ENCODE data around the gene KRTDAP.

Gene KRTDAP

DNA sequence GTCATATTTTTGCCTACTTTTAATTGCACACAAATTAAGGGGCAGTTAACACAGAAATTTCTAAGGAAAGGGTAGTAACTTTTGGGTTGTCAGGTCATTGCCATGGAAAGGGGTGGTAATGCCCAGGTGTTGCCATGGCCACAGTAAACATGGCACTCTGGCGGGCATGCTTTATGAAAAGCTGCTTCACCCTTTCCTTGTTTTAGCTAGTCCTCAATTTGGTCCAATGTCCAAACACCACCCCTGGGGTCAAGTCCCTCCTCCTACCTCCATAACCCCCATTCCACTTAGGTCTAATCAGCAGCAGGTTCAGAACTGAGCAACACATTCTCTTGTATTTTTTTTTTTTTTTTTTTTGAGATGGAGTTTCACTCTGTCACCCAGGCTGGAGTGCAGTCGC, 35.6 kb downstream of the KRTDAP start:
- DNase-seq (ENCODE audit: low read depth in 3 of 3) = no peak

GRCh38 chr19:35451338-35452096, 38.7 kb downstream of the KRTDAP start:
- DNase-seq (ENCODE audit: low read depth in 3 of 3) = no peak

GRCh38 chr19:35449359-35450043, 40.8 kb downstream of the KRTDAP start:
- no peak for DNase-seq (ENCODE audit: low read depth in 3 of 3)

- DNase-seq (ENCODE audit: low read depth in 3 of 3) = no peak
These were observed 42.4 kb downstream of the KRTDAP start, which contains the start of gene FFAR2 for GRCh38 chr19:35447606-35448469. Gene FFAR2 (plus strand): TSS chr19:35448257. CDS start chr19:35449715, 1,458 bp downstream.

DNA sequence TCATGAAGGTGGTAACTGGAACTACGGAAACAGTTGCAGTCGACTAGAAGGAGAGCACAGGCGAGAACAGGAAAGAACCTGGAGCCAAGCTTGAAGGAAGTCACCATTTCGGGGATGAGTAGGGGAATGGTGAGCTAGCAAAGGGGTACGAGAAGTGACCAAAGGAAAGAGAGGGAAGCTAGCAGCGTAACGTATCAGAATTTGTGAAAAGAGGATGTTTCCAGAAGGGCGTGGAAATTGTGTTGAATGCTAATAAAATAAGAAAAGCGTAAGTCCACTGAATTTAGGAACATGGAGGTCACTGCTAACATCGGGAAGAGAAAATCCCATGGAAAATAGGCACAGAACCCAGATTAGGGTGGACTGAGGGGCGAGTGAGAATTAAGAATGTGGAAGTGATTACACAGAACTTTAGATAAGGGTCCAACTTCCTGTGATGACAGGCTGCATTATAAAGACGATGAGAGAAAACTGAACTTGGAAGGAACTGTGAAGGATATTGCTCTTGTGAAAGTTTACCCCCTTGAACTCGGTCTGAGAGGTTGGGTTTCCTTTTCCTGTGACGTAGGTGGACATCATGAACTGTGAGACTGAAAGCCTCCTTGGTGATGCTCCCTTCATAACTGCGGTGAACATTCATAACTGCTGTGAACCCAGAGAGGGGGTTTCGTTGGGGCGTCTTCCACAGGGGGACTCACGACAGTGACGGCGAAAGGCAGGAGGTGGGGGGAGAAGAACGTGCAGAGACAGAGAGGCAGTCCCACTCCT, 44.3 kb downstream of the KRTDAP start:
- peak in 1 of 3 donors; percentile 20 for DNase-seq (ENCODE audit: low read depth in 3 of 3)

GRCh38 chr19:35444735-35445134, 45.5 kb downstream of the KRTDAP start:
- no peak for DNase-seq (ENCODE audit: low read depth in 3 of 3)

DNA sequence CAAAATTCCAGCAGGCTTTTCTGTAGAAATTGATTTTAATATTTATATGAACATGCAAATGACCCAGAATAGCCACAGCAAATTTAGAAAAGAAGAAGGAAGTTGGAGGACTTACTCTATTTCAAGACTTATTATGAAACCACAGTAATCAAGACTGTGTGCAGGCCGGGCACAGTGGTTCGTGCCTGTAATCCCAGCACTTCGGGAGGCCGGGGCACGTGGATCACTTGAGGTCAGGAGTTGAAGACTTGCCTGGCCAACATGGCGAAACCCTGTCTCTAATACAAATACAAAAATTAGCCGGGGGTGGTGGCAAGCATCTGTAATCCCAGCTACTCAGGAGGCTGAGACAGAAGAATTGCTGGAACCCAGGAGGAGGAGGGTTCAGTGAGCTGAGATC, 48.2 kb downstream of the KRTDAP start:
- no peak for DNase-seq (ENCODE audit: low read depth in 3 of 3)

DNA sequence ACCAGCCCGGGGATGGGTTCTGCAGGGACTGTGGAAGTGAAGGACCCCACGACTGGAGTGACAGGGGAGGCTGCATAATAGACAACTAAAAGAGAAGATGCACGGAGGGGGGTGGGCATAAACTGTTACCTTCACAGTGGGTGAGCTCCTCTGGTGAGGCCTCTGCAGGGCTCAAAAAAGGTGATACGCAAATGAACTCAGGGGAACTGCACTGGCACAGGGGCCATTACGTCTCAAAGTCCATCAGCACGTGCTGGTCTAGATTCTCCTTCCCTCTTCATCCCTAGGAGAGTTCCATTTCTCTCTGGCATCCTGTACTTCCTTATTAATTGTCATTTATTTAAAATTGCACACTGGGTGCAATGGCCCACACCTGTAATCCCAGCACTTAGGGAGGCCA, 50.3 kb downstream of the KRTDAP start:
- DNase-seq (ENCODE audit: low read depth in 3 of 3) = no peak

- DNase-seq (ENCODE audit: low read depth in 3 of 3) = no peak
These were observed 51.7 kb downstream of the KRTDAP start for GRCh38 chr19:35438527-35438926.

DNA sequence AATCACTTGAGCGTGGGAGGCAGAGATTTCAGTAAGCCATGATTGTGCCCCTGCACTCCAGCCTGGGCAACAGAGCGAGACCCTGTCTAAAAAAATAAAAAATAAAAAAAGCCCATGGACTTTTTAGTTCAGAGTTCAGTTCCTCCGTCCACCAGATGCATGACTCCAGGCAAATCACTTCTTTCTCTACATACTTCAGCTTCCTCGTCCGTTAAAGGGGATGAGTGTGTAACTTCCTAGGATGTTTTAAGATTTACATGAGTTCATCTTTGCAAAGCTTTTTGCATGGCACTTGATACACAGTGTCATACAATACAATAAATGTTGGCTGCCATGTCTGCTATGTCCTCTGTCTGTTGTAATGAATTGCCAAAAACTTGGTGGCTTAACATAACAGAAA, 52.2 kb downstream of the KRTDAP start:
- DNase-seq (ENCODE audit: low read depth in 3 of 3) = no peak

DNA sequence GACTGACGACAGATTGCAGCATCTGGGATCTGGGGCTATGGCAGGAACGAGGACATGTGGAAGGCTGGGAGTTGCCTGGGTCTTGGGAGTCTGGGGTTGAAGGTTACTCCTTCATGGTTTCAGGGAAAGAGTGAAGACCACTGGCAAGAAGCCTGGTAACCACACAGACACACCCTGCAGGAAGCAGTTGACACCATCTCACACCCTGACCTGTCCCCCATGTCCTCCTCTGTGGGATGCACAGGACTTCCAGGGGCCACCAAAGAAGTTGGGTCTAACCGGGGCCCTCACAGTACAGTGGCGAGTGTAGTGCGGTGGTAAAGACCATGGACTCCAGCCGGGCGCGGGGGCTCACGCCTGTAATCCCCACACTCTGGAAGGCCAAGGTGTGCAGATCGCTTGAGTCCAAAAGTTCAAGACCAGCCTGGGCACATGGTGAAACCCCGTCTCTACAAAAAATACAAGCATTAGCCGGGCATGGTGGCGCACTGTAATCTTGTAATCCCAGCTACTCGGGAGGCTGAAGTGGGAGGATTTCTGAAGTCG, 52.8 kb downstream of the KRTDAP start:
- DNase-seq (ENCODE audit: low read depth in 3 of 3) = no peak
